Right atrium auricular region (tissue), 2 donors: ENCODE data around the gene ASTL. TPM values are rescaled to one million over a fixed set of nuclear protein-coding genes. Genes with fewer than 3 reads are reported as not detected.

Experiments used
- DNase-seq: peaks from one replicate; pipeline ENCODE4 v3.0.0-alpha.2; 2019; ENCODE audit warnings: low spot score
- H3K27ac ChIP-seq, 2 donors: fragments of 200-600 bp; sonication (generic); 1 replicate in 1 of 2; 2 replicates in 1 of 2; pipeline ENCODE4 v1.5.1; 2016 to 2019
- H3K27me3 ChIP-seq, 2 donors: fragments of 200-600 bp; sonication (generic); one replicate each; pipeline versions ENCODE4 v1.5.1 to v1.6.0; 2017 to 2019
- H3K36me3 ChIP-seq: fragments of 200-600 bp; sonication (generic); one replicate; pipeline ENCODE4 v1.5.1; 2016
- H3K4me1 ChIP-seq, 2 donors: fragments of 200-600 bp; sonication (generic); one replicate each; pipeline versions ENCODE4 v1.5.1 to v1.6.0; 2017 to 2019
- H3K4me3 ChIP-seq, 2 donors: fragments of 200-600 bp; sonication (generic); 1 replicate in 1 of 2; 2 replicates in 1 of 2; pipeline ENCODE4 v1.5.1; 2017 to 2019; ENCODE audit warnings: mild to moderate bottlenecking in 1 of 2, moderate library complexity in 1 of 2
- H3K9me3 ChIP-seq, 2 donors: fragments of 200-600 bp; sonication (generic); one replicate each; pipeline ENCODE4 v1.5.1; 2019
- CTCF ChIP-seq, 2 donors: fragments of 200-600 bp; sonication (generic); IDR thresholded peaks; one replicate each; pipeline ENCODE4 v1.5.1; 2019; ENCODE audit warnings: antibody characterized with exemption in 2 of 2
- total RNA-seq, 2 donors: library from RNA; depleted of rRNA; stranded (reverse); fragments of >200 nt; gene quantifications; one replicate each; pipeline ENCODE4 v1.1.0, GENCODE V29; 2016

Gene ASTL
- total RNA-seq, 2 donors from 2014 or later = not detected

GRCh38 chr2:96102596-96103186 lies 35.6 kb downstream of the ASTL start:
- H3K27me3 ChIP-seq = no peaks in the 10 kb centered on the region
- peaks cover 0 to 11% of the 10 kb centered on the region in 2 donors for H3K9me3 ChIP-seq
- no peaks in the 10 kb centered on the region for H3K36me3 ChIP-seq
- no peak overlapping the region for H3K27ac ChIP-seq
- TF ChIP-seq CTCF (IDR thresholded peaks at IDR 0.05) = no peak
- no peak overlapping the region for H3K4me3 ChIP-seq
- no peak for DNase-seq
- peaks cover 0 to 51% of the 10 kb centered on the region in 2 donors for H3K4me1 ChIP-seq

GRCh38 chr2:96100893-96101304 lies 37.4 kb downstream of the ASTL start:
- DNase-seq = peak; percentile 11
- H3K27ac ChIP-seq = no peak overlapping the region

GRCh38 chr2:96099861-96100798 lies 38.2 kb downstream of the ASTL start:
- Histone ChIP-seq H3K4me1 (peaks cover 0 to 45% of the 10 kb centered on the region in 2 donors), H3K9me3 (peaks cover 0 to 4% of the 10 kb centered on the region in 2 donors), H3K27ac (peak overlapping the region in 1 of 2 donors; percentile 72), H3K27me3 (no peaks in the 10 kb centered on the region), H3K4me3 (no peak overlapping the region), H3K36me3 (no peaks in the 10 kb centered on the region)
- no peak for TF ChIP-seq CTCF (IDR thresholded peaks at IDR 0.05)
- DNase-seq = peak; percentile 51

More at GRCh38 chr2:96100893-96101304, 37.4 kb downstream of the ASTL start:
- Histone ChIP-seq H3K36me3 (no peaks in the 10 kb centered on the region), H3K9me3 (peaks cover 0 to 11% of the 10 kb centered on the region in 2 donors), H3K4me1 (peaks cover 0 to 45% of the 10 kb centered on the region in 2 donors), H3K27me3 (no peaks in the 10 kb centered on the region), H3K4me3 (no peak overlapping the region)
- TF ChIP-seq CTCF (IDR thresholded peaks at IDR 0.05) = no peak

GRCh38 chr2:96098900-96099590 lies 39.3 kb downstream of the ASTL start:
- no peak overlapping the region for H3K4me3 ChIP-seq
- H3K4me1 ChIP-seq = peaks cover 0 to 38% of the 10 kb centered on the region in 2 donors
- H3K9me3 ChIP-seq = no peaks in the 10 kb centered on the region
- H3K27ac ChIP-seq = peak overlapping the region; percentile 72 to 74
- no peaks in the 10 kb centered on the region for H3K27me3 ChIP-seq
- TF ChIP-seq CTCF (IDR thresholded peaks at IDR 0.05) = peak in 1 of 2 donors; percentile 6
- DNase-seq = peak; percentile 63
- H3K36me3 ChIP-seq = no peaks in the 10 kb centered on the region

- no peaks in the 10 kb centered on the region for H3K27me3 ChIP-seq
- peaks cover 0 to 29% of the 10 kb centered on the region in 2 donors for H3K4me1 ChIP-seq
- TF ChIP-seq CTCF (IDR thresholded peaks at IDR 0.05) = no peak
- peak overlapping the region; percentile 72 to 74 for H3K27ac ChIP-seq
- DNase-seq = peak; percentile 50
- no peak overlapping the region for H3K4me3 ChIP-seq
- H3K9me3 ChIP-seq = no peaks in the 10 kb centered on the region
- no peaks in the 10 kb centered on the region for H3K36me3 ChIP-seq
Observed at GRCh38 chr2:96097951-96098823, 40.1 kb downstream of the ASTL start.
